GM18951 (cell line): ENCODE data around the gene GMPR2.
"Not testable (repeated sequence)": the region's sequence is repeated elsewhere in the genome, so short reads cannot be mapped to it uniquely, and the experiment has no call there.

Experiments used
- POLR2A ChIP-seq: IDR thresholded peaks from 4 replicates; pipeline ENCODE4 v1.6.1; 2011; ENCODE audit warnings: mild to moderate bottlenecking; ENCODE audit not compliant: insufficient read length, insufficient read depth; ENCODE audit errors: extremely low read depth
- in situ Hi-C: fragments of 300-500 bp; cut with MboI; formaldehyde crosslinking; loops from one replicate; pipeline ENCODE4 v1.12.0; 2022; ENCODE audit warnings: low sequenced_read_pairs, mixed read lengths, inconsistent platforms; ENCODE audit not compliant: unreplicated experiment

GMPR2 gene

DNA sequence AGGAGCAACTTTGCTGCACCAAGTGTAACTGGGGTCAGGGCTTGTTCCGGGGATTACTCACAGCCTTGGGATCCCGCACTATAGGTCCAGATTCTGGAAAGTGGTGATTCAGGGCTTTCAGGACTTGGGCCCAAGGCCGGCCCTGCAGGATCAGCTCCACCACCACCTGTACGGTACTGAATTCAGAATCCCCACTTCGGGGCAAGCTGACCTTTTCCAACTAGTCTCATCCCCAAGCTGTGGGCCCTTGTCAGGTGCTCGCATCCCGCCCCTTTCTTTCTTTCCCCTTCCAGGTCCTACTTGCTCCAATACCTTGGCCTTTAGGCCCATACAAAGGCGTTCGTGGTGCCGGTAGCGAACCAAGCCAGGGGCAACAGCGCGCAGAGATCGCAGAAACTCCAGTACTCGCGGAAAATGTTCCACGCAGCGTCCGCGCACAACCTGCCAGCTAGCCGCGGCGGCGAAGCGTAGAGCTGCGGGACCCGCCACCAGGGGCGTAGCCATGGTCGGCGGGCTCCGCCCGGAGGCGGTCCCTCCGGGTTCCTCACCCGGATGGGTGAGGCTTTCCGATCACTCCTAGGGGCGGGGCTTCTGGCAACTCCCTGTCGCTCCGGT is 9.2 kb downstream of the GMPR2 start:
- TF ChIP-seq POLR2A: no peak
- in situ Hi-C loops: loop anchor here (5.0 kb wide), 1 partner anchor 55 kb away; the partner anchor contains the start of genes DHRS1 and NOP9

DNA sequence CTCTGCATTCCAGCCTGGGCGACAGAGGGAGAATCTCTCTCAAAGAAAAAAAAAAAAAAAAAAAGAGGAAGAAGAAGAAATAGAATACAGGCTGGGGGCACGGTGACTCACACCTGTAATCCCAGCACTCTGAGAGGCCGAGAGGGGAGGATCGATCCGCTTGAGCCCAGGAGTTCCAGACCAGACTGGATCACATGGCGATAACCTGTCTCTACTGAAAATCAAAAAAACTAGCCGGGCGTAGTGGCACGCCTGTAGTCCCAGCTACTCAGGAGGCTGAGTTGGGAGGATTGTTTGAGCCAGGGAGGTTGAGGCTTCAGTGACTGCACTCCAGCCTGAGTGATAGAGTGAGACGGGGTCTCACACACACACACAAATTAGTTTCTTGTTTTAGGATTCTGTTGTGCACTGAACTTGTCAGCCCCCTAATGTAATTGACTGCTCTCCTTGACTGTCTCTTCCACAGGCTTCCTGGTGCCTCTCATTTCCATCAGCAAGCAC is 10.7 kb downstream of the GMPR2 start:
- TF ChIP-seq POLR2A: no peak
- in situ Hi-C loops: loop anchor here (5.0 kb wide), 1 partner anchor 54 kb away; the partner anchor contains the start of genes DHRS1 and NOP9

DNA sequence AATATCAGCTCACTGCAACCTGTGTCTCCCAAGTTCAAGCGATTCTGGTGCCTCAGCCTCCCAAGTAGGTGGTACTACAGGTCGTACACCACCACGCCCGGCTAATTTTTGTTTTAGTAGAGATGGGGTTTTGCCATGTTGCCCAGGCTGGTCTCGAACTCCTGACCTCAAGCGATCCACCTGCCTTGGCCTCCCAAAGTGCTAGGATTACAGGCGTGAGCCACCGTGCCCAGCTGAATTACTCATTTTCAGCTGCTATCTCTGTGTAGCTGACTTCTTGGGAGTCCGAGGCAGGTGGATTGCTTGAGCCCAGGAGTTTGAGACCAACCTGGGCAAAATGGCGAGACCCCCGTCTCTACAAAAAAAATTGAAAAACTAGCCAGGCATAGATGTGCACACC is 12.6 kb downstream of the GMPR2 start:
- in situ Hi-C loops: not testable (repeated sequence)

DNA sequence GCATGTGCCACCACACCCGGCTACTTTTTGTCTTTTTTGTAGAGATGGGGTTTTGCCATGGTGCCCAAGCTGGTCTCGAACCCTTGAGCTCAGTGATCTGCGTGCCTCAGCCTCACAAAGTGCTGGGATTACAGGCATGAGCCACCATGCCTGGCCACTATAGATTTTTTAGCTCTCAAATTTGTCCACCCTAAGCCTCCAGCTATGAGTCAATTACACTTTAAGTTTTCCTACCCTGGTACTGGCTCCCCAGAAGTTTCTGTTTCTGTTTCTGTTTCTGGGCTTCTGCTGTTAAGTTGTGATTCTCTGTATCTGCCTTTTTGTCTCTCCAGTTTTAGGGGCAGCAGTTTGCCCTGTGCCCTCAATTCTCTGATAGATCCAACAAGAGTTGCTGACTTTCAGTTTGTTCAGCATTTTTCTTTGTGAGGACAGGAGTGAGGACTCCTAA is 14.1 kb downstream of the GMPR2 start:
- in situ Hi-C loops: no loop called here
- TF ChIP-seq POLR2A: no peak

DNA sequence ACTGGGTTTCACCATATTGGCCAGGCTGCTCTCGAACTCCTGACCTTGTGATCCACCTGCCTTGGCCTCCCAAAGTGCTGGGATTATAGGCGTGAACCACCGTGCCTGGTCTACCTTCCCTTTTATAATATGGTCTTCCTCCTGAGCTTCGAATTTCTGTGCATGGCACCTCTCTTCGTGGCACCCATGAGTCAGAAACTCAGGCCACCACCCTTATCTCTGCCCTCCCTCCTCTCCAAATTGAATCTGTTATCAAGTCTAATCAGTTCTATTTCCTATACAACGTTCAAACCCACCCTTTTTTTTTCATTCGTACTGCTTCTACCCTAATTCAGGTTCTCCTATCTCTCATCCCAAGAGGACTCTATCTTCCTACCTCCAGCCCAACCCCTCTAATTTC is 14.7 kb downstream of the GMPR2 start:
- in situ Hi-C loops: no loop called here
- no peak for TF ChIP-seq POLR2A

DNA sequence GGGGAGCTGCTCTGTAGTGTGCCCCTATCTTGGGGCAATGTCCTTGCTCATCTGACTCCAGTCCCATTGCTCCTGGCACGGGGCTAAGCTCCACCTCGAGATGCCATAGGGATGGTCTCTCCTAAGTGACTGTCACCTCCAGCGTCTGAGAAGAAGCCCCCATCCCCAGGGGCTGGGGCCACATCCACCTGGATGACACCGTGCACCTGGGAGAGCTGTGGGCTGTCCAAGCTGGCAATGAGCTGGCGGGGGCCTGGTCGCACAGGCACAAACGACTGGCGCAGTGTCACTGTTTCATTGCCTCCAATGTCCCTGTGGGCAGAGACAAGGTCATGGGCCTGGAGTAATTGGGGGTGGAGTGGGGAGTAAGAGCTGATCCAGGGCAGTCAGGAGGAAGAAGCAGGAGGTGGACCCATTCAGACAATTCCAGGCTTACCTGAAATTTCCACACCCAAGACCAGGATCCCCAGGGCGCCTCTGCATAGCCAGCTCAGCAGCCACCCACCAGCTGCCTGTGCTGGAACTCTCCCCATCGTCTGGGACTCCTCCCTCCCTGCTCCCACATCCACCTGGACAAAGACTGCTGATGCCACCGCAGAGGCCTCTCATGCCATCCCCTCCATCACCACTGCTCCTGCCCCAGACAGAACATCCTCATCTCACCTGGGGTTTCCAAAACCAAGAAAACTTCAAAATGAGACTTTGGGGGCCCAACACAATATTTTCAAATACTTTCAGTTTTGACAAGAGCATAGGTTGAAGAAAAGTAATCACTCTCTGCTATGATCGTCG is 16.7 kb downstream of the GMPR2 start:
- in situ Hi-C loops: no loop called here
- TF ChIP-seq POLR2A: no peak

DNA sequence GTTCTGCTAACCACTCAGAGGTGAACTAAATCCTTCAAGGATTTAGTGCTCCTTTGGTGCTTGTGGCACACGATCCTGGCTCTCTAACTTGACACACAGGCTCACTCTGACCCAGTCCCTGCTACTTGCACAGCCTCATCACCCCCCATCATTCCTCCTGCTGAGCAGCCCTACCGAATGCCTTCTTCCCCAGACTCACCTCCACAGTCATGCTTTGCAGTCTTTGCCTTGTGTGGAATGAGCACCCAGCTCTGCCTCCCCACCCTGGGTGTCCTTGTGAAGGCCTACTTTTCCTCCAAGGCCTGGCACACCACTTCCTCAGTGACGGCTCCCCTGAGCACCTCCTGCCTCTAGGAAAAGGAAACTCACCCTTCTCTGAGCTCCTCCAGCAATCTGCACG is 17.6 kb downstream of the GMPR2 start:
- in situ Hi-C loops: no loop called here
- TF ChIP-seq POLR2A: no peak

DNA sequence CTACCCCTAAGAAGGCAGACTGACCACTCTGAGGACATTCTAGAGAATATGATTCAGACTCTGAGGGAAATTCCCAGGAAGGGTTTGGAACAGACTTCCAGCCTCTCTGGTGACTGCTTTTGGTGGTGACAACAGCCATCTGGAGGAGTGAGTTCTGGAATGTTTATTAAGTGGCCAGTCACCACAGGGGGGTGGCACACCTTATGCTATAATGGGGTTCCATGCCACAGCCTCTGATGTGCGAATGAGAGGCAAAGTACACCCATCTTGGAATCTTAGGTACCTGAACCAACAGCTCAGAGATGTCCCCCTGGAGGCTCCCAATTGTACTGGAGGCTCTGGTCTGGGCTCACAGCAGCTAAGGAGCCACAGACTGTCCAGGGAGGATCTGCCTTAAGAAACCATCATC is 19.2 kb downstream of the GMPR2 start:
- in situ Hi-C loops: no loop called here
- TF ChIP-seq POLR2A: no peak

DNA sequence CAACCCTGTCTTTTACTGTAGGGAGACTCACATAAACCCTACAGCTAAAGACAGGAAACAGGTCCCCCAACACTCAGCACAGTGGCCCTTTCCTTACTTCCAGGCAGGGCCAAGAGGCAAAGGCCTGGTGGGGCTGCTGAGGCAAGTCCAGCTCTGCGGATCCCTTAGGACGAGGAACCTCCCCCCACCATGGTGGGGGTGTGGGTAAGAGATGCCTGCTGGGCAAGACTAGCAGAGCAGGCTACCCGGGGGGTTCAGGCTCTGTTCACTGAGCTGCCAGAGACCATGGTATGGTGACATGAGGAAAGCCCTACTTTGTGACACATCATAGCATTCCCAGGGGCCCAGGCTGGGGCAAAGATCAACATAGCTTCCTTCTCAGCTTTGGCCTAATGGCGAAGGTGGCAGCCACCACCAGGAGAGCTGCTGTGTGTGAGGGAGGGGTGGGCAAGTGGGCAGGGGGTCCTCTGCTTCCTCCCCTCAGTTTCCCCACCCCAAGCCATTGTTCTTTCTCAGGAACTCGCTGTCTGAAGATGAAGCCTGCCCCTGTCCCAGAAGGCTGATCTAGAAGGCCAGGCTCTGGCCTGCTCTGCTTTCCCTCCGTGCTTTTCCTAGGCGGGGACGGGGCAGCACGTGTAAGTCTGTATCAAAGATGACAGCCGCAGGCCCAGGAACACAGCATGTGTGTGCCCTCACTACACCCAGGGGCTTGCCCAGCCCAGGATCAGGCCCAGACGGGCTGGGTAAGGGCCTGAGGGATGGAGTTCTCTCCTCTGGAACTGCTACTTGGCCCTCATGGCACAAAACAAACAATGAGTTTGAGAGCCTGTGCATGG is 19.8 kb downstream of the GMPR2 start:
- TF ChIP-seq POLR2A: no peak
- in situ Hi-C loops: no loop called here

DNA sequence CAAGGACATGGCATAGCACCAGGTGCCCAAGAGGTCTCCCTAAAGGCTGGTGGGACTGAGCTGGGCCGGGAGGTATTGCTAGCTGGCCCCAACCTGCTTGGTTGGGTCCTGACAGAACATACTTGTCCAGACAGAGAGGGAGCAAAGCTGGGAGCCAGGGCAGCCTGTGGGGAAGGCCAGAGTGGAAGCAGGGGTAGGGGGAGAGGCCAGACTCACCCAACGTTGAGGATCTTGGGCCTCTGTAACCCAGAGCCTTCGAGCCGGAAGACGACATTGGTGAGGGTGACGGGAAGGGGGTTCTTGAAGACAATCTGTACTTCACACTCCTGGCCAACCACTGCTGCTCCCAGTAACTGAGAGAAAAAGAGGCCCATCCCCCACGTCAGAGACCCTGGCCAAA is 21.2 kb downstream of the GMPR2 start:
- TF ChIP-seq POLR2A: no peak

DNA sequence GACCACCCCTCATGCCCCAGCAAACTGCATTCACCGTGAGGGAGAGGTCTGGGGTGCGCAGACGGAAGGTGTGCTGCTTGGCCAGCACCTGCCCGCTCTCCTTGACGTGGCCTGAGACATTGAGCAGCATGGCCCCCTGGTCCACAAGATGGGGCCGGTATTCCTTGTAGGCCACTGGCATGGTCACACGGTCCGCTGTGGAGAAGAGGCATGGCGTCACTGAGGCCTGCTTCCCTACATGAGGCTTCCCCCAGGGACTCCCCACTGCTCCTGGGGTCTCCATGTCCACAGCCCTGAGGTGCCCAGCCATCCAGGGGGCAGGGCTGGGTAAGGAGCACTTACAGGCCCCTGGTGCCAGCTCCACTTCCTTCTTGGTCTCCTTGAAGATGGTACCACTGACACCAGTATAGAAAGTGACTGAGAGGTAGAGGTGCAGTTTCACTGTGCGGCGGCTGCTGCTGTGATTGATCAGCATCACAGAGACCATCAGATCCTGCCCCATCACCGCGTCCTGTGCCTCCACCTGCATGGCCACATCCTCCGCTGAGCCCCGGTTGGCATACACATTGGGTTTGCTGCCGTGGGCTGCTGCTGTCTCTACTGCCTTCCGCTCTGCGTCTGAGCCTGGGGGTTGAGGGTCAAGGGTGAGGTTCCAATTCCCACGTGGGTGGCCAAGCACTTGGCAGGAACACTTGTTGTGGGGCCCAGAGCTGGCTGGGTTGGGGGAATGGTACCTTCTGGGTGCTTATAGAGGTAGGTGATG is 22.1 kb downstream of the GMPR2 start:
- in situ Hi-C loops: no loop called here

More for the DNA sequence above, 21.2 kb downstream of the GMPR2 start:
- in situ Hi-C loops: no loop called here

DNA sequence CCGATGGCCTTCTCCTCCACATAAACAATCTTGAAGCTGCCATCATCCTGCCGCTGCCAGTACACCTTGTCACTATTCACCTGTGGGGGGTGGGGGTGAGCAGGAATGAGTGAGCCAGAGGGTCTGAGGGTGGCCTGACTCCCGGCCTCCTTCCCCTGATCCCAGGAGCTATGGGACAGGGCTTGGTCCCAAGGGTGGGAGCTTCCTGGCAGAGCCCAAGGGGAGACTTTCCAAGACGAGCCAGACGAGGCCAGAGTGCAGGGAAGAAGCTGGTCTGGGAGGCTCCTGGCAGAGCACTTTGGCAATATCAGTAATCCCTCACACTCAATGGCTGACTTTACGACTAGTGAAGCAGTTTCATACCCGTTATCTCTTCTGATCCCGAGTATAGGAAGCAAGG is 22.7 kb downstream of the GMPR2 start:
- TF ChIP-seq POLR2A: no peak
- in situ Hi-C loops: no loop called here

More for the DNA sequence above, 22.1 kb downstream of the GMPR2 start:
- TF ChIP-seq POLR2A: no peak
